ENCODE measurements around the gene MASP1.
A peak's percentile ranks its signal among the peaks of the same experiment; 100 is the strongest.

Gene MASP1

GRCh38 chr3:187281191-187281714, 10.3 kb downstream of the MASP1 start:
- TF ChIP-seq CTCF (IDR thresholded peaks at IDR 0.05; ENCODE audit: low read depth, low read length), result no peak
- DNase-seq (ENCODE audit: low read depth, low spot score), result peak; percentile 27
- H3K4me3 ChIP-seq (ENCODE audit: low read depth, low read length), result no peak overlapping the region
- in situ Hi-C loops (cut with HindIII; ENCODE audit: low sequenced_read_pairs), result no loop called here

GRCh38 chr3:187280644-187281043, 10.9 kb downstream of the MASP1 start:
- TF ChIP-seq CTCF (IDR thresholded peaks at IDR 0.05; ENCODE audit: low read depth, low read length), result no peak
- in situ Hi-C loops (cut with HindIII; ENCODE audit: low sequenced_read_pairs), result no loop called here
- DNase-seq (ENCODE audit: low read depth, low spot score), result no peak
- H3K4me3 ChIP-seq (ENCODE audit: low read depth, low read length), result no peak overlapping the region

- no peak for TF ChIP-seq CTCF (IDR thresholded peaks at IDR 0.05; ENCODE audit: low read depth, low read length)
- in situ Hi-C loops (cut with HindIII; ENCODE audit: low sequenced_read_pairs), result no loop called here
- no peak for DNase-seq (ENCODE audit: low read depth, low spot score)
- H3K4me3 ChIP-seq (ENCODE audit: low read depth, low read length), result no peak overlapping the region
These were observed 14.4 kb downstream of the MASP1 start for GRCh38 chr3:187277129-187277462.

GRCh38 chr3:187276397-187277128, 15.0 kb downstream of the MASP1 start:
- in situ Hi-C loops (cut with HindIII; ENCODE audit: low sequenced_read_pairs), result no loop called here
- TF ChIP-seq CTCF (IDR thresholded peaks at IDR 0.05; ENCODE audit: low read depth, low read length), result no peak
- H3K4me3 ChIP-seq (ENCODE audit: low read depth, low read length), result no peak overlapping the region
- DNase-seq (ENCODE audit: low read depth, low spot score), result no peak

- no peak for TF ChIP-seq CTCF (IDR thresholded peaks at IDR 0.05; ENCODE audit: low read depth, low read length)
- no peak overlapping the region for H3K4me3 ChIP-seq (ENCODE audit: low read depth, low read length)
- in situ Hi-C loops (cut with HindIII; ENCODE audit: low sequenced_read_pairs), result no loop called here
- DNase-seq (ENCODE audit: low read depth, low spot score), result no peak
These were observed 16.6 kb downstream of the MASP1 start for GRCh38 chr3:187274977-187275338.

GRCh38 chr3:187274315-187274976, 17.1 kb downstream of the MASP1 start:
- DNase-seq (ENCODE audit: low read depth, low spot score), result no peak
- in situ Hi-C loops (cut with HindIII; ENCODE audit: low sequenced_read_pairs), result no loop called here

More at GRCh38 chr3:187274315-187274976, 17.1 kb downstream of the MASP1 start:
- no peak for TF ChIP-seq CTCF (IDR thresholded peaks at IDR 0.05; ENCODE audit: low read depth, low read length)
- H3K4me3 ChIP-seq (ENCODE audit: low read depth, low read length), result no peak overlapping the region

Measured in astrocyte of the spinal cord (primary cell).